Nephron progenitor cell (in vitro differentiated cells): Measurements from ENCODE around the gene AGXT.

ENCODE experiments used
- DNase-seq: peaks from one replicate; pipeline ENCODE4 v3.0.0; 2021
- H3K27ac Mint-ChIP-seq: 2 replicates; pipeline ENCODE4 v1.8.0; 2021; ENCODE audit warnings: mild to moderate bottlenecking, moderate library complexity, mixed read lengths
- H3K27me3 Mint-ChIP-seq: 2 replicates; pipeline ENCODE4 v1.8.0; 2021; ENCODE audit warnings: mild to moderate bottlenecking, low read depth, mixed read lengths; ENCODE audit not compliant: poor library complexity
- H3K36me3 Mint-ChIP-seq: 2 replicates; pipeline ENCODE4 v1.8.0; 2021; ENCODE audit warnings: low read depth, mixed read lengths
- H3K4me1 Mint-ChIP-seq: 2 replicates; pipeline ENCODE4 v1.8.0; 2021; ENCODE audit warnings: mixed read lengths
- H3K4me3 Mint-ChIP-seq: 2 replicates; pipeline ENCODE4 v1.8.0; 2021; ENCODE audit warnings: mild to moderate bottlenecking, moderate library complexity, mixed read lengths
- H3K9me3 Mint-ChIP-seq: 2 replicates; pipeline ENCODE4 v1.8.0; 2021; ENCODE audit warnings: mild to moderate bottlenecking, moderate library complexity, mixed read lengths
- CTCF ChIP-seq: fragments of 200-600 bp; sonication (generic); IDR thresholded peaks from 2 replicates; pipeline ENCODE4 v1.5.0; 2021; ENCODE audit warnings: antibody characterized with exemption

Gene AGXT

GRCh38 chr2:240909216-240909974 is 40.8 kb downstream of the AGXT start:
- TF ChIP-seq CTCF, result no peak
- H3K27ac Mint-ChIP-seq, result no peak overlapping the region
- H3K36me3 Mint-ChIP-seq, result no peaks in the 10 kb centered on the region
- H3K27me3 Mint-ChIP-seq, result peaks cover 42% of the 10 kb centered on the region
- no peak overlapping the region for H3K4me3 Mint-ChIP-seq
- no peaks in the 10 kb centered on the region for H3K4me1 Mint-ChIP-seq
- DNase-seq, result no peak
- no peaks in the 10 kb centered on the region for H3K9me3 Mint-ChIP-seq

GRCh38 chr2:240911641-240912265 is 43.1 kb downstream of the AGXT start:
- H3K9me3 Mint-ChIP-seq, result no peaks in the 10 kb centered on the region
- DNase-seq, result no peak
- no peaks in the 10 kb centered on the region for H3K36me3 Mint-ChIP-seq
- TF ChIP-seq CTCF, result no peak
- peaks cover 3% of the 10 kb centered on the region for H3K4me1 Mint-ChIP-seq
- H3K27ac Mint-ChIP-seq, result no peak overlapping the region
- peaks cover 48% of the 10 kb centered on the region for H3K27me3 Mint-ChIP-seq
- no peak overlapping the region for H3K4me3 Mint-ChIP-seq

GRCh38 chr2:240912878-240913809 is 44.5 kb downstream of the AGXT start:
- no peak overlapping the region for H3K27ac Mint-ChIP-seq
- TF ChIP-seq CTCF, result no peak
- H3K27me3 Mint-ChIP-seq, result peaks cover 41% of the 10 kb centered on the region
- no peak overlapping the region for H3K4me3 Mint-ChIP-seq
- DNase-seq, result no peak
- H3K9me3 Mint-ChIP-seq, result no peaks in the 10 kb centered on the region
- no peaks in the 10 kb centered on the region for H3K36me3 Mint-ChIP-seq
- H3K4me1 Mint-ChIP-seq, result peaks cover 10% of the 10 kb centered on the region

- peak; percentile 95 for DNase-seq
- Mint-ChIP-seq H3K27ac (no peak overlapping the region), H3K4me3 (no peak overlapping the region), H3K36me3 (no peaks in the 10 kb centered on the region), H3K9me3 (no peaks in the 10 kb centered on the region), H3K4me1 (peaks cover 10% of the 10 kb centered on the region), H3K27me3 (peaks cover 46% of the 10 kb centered on the region)
- peak; percentile 96 for TF ChIP-seq CTCF
Observed at GRCh38 chr2:240913810-240914644, 45.4 kb downstream of the AGXT start.

GRCh38 chr2:240914645-240915525 is 46.3 kb downstream of the AGXT start:
- no peak for DNase-seq
- TF ChIP-seq CTCF, result peak; percentile 36
- Mint-ChIP-seq H3K36me3 (no peaks in the 10 kb centered on the region), H3K27me3 (peaks cover 41% of the 10 kb centered on the region), H3K9me3 (no peaks in the 10 kb centered on the region), H3K4me1 (peaks cover 10% of the 10 kb centered on the region), H3K27ac (no peak overlapping the region), H3K4me3 (no peak overlapping the region)
